Keratinocyte (primary cell): Measurements from ENCODE around the gene CFAP61. TPM values are rescaled to one million over a fixed set of nuclear protein-coding genes. Genes with fewer than 3 reads are reported as not detected.

Experiments used
- DNase-seq: peaks from one replicate; pipeline ENCODE4 v3.0.0-alpha.2; 2011; ENCODE audit warnings: low read depth, missing footprints, low spot score
- FAIRE-seq: peaks from 2 replicates; lab custom pipeline; 2011; peaks lifted over from hg19 to GRCh38; lab: Jason Lieb, UNC
- H2AFZ ChIP-seq: 2 replicates; pipeline ENCODE4 v1.6.0; 2012; ENCODE audit warnings: low read length, control low read depth, inconsistent platforms; ENCODE audit not compliant: control insufficient read depth
- H3K27ac ChIP-seq: 2 replicates; pipeline ENCODE4 v1.5.1; 2011; ENCODE audit warnings: low read length; ENCODE audit not compliant: control insufficient read depth, insufficient read depth
- H3K27me3 ChIP-seq: 3 replicates; pipeline ENCODE4 v1.6.0; 2011; ENCODE audit warnings: low read length; ENCODE audit not compliant: control insufficient read depth, insufficient read depth; ENCODE audit errors: extremely low read depth
- H3K36me3 ChIP-seq, 2 experiments: 2 replicates in 1 of 2; 3 replicates in 1 of 2; pipeline ENCODE4 v1.5.1; 2011; ENCODE audit warnings: low read length in 2 of 2, mild to moderate bottlenecking in 1 of 2; ENCODE audit not compliant: control insufficient read depth in 2 of 2, insufficient read depth in 2 of 2; ENCODE audit errors: extremely low read depth in 1 of 2
- H3K4me1 ChIP-seq: 3 replicates; pipeline ENCODE4 v1.5.1; 2011; ENCODE audit warnings: low read length; ENCODE audit not compliant: control insufficient read depth, insufficient read depth; ENCODE audit errors: extremely low read depth
- H3K4me2 ChIP-seq: 3 replicates; pipeline ENCODE4 v1.6.0; 2011; ENCODE audit warnings: low read depth, low read length; ENCODE audit not compliant: control insufficient read depth, insufficient read depth; ENCODE audit errors: extremely low read depth
- H3K4me3 ChIP-seq, 3 experiments: fragments of 200-600 bp in 1 of 3; sonication (generic) in 1 of 3; 2 replicates in 2 of 3; 3 replicates in 1 of 3; pipeline ENCODE4 v1.5.1; 2011 to 2016; ENCODE audit warnings: low read length in 3 of 3, mild to moderate bottlenecking in 3 of 3, control low read depth in 2 of 3, inconsistent platforms in 1 of 3, low read depth in 1 of 3, mixed read lengths in 1 of 3, mixed run types in 1 of 3, moderate library complexity in 1 of 3; ENCODE audit not compliant: control insufficient read depth in 2 of 3, insufficient read depth in 2 of 3; ENCODE audit errors: extremely low read depth in 1 of 3
- H3K79me2 ChIP-seq: 2 replicates; pipeline ENCODE4 v1.6.0; 2012; ENCODE audit warnings: low read length; ENCODE audit not compliant: control insufficient read depth, insufficient read depth
- H3K9ac ChIP-seq: 3 replicates; pipeline ENCODE4 v1.6.0; 2011; ENCODE audit warnings: low read length; ENCODE audit not compliant: control insufficient read depth, insufficient read depth; ENCODE audit errors: extremely low read depth
- H3K9me1 ChIP-seq: 3 replicates; pipeline ENCODE4 v1.6.0; 2011; ENCODE audit warnings: low read length; ENCODE audit not compliant: control insufficient read depth, insufficient read depth; ENCODE audit errors: extremely low read depth
- H3K9me3 ChIP-seq: 2 replicates; pipeline ENCODE4 v1.5.1; 2012; ENCODE audit warnings: low read depth, low read length; ENCODE audit not compliant: control insufficient read depth
- H4K20me1 ChIP-seq: 3 replicates; pipeline ENCODE4 v1.6.0; 2011; ENCODE audit warnings: low read length; ENCODE audit not compliant: control insufficient read depth, insufficient read depth; ENCODE audit errors: extremely low read depth
- CTCF ChIP-seq, 3 experiments: IDR thresholded peaks in 1 of 3; conservative IDR thresholded peaks in 1 of 3; optimal IDR thresholded peaks in 1 of 3; 2 replicates in 2 of 3; 3 replicates in 1 of 3; pipeline versions ENCODE3 to v1.5.1; 2011; ENCODE audit warnings: low read length in 3 of 3, mild to moderate bottlenecking in 3 of 3, moderate library complexity in 2 of 3, control low read depth in 1 of 3, inconsistent platforms in 1 of 3; ENCODE audit not compliant: insufficient read depth in 2 of 3; ENCODE audit errors: extremely low read depth in 1 of 3
- EZH2 ChIP-seq: IDR thresholded peaks from one replicate; pipeline ENCODE4 v1.6.1; 2012; ENCODE audit warnings: inconsistent platforms, mild to moderate bottlenecking, low read length, moderate library complexity
- dilution Hi-C: fragments of 300-500 bp; cut with MboI; formaldehyde crosslinking; loops from one replicate; pipeline ENCODE4 v1.7.0; 2020; ENCODE audit warnings: low sequenced_read_pairs; ENCODE audit not compliant: extremely low pct_ligation_motif_present
- polyA plus RNA-seq, 5 experiments: library from polyadenylated mRNA; depleted of rRNA in 3 of 5; stranded (reverse) in 3 of 5; stranded (forward) in 1 of 5; unstranded in 1 of 5; fragments of >200 nt; gene quantifications; 1 replicate in 1 of 5; 2 replicates in 3 of 5; 3 replicates in 1 of 5; pipeline versions ENCODE4 v1.2.1 to v1.2.3, GENCODE V29; 2011 to 2012; ENCODE audit warnings: missing spikeins in 2 of 5, low read depth in 1 of 5, low replicate concordance in 1 of 5

Gene CFAP61
- polyA plus RNA-seq, 1 donor (not counting 4 experiments of a cell fraction or from before 2014, with no cell fraction given), result 0.25 TPM

- no peaks in the 10 kb centered on the region for H3K79me2 ChIP-seq
- dilution Hi-C loops, result no loop called here
- FAIRE-seq, result no peak
- no peak overlapping the region for H3K4me3 ChIP-seq
- no peak overlapping the region for H3K9ac ChIP-seq
- H3K9me3 ChIP-seq, result no peaks in the 10 kb centered on the region
- no peaks in the 10 kb centered on the region for H3K27me3 ChIP-seq
- H3K27ac ChIP-seq, result no peak overlapping the region
- TF ChIP-seq EZH2, result no peak
- no peak for TF ChIP-seq CTCF (optimal IDR thresholded peaks at IDR 0.05 in 1 of 3, IDR thresholded peaks at IDR 0.05 in 1 of 3, conservative IDR thresholded peaks at IDR 0.05 in 1 of 3; ENCODE audit: extremely low read depth in 1 of 3, insufficient read depth in 2 of 3, low read length in 3 of 3)
- H3K4me2 ChIP-seq, result no peak overlapping the region
- H4K20me1 ChIP-seq, result no peaks in the 10 kb centered on the region
- no peaks in the 10 kb centered on the region for H3K9me1 ChIP-seq
- H3K36me3 ChIP-seq, result no peaks in the 10 kb centered on the region
- no peak for DNase-seq
- no peaks in the 10 kb centered on the region for H3K4me1 ChIP-seq
- no peak overlapping the region for H2AFZ ChIP-seq
Observed at GRCh38 chr20:20192366-20192765, 140.0 kb downstream of the CFAP61 start.

- Histone ChIP-seq H3K4me2 (no peak overlapping the region), H3K9me3 (no peaks in the 10 kb centered on the region), H3K36me3 (no peaks in the 10 kb centered on the region), H4K20me1 (no peaks in the 10 kb centered on the region), H3K9me1 (no peaks in the 10 kb centered on the region), H2AFZ (no peak overlapping the region), H3K4me1 (no peaks in the 10 kb centered on the region), H3K27me3 (peaks cover 4% of the 10 kb centered on the region), H3K9ac (no peak overlapping the region), H3K79me2 (no peaks in the 10 kb centered on the region), H3K27ac (no peak overlapping the region), H3K4me3 (no peak overlapping the region)
- FAIRE-seq, result no peak
- no peak for DNase-seq
- dilution Hi-C loops, result no loop called here
- no peak for TF ChIP-seq CTCF (optimal IDR thresholded peaks at IDR 0.05 in 1 of 3, IDR thresholded peaks at IDR 0.05 in 1 of 3, conservative IDR thresholded peaks at IDR 0.05 in 1 of 3; ENCODE audit: extremely low read depth in 1 of 3, insufficient read depth in 2 of 3, low read length in 3 of 3)
- TF ChIP-seq EZH2, result no peak
Observed at GRCh38 chr20:20195021-20195705, 142.8 kb downstream of the CFAP61 start.
